ENCODE results near the gene DOLPP1.

DOLPP1 gene

GRCh38 chr9:129094387-129095169 lies 13.7 kb downstream of the DOLPP1 start:
- DNase-seq (ENCODE audit: low spot score): no peak

- no peak for DNase-seq (ENCODE audit: low spot score)
These were observed 14.3 kb downstream of the DOLPP1 start for GRCh38 chr9:129095170-129095667.

- DNase-seq (ENCODE audit: low spot score): no peak
These were observed 15.0 kb downstream of the DOLPP1 start for GRCh38 chr9:129095908-129096307.

GRCh38 chr9:129097671-129098306 lies 16.9 kb downstream of the DOLPP1 start:
- no peak for DNase-seq (ENCODE audit: low spot score)

DNA sequence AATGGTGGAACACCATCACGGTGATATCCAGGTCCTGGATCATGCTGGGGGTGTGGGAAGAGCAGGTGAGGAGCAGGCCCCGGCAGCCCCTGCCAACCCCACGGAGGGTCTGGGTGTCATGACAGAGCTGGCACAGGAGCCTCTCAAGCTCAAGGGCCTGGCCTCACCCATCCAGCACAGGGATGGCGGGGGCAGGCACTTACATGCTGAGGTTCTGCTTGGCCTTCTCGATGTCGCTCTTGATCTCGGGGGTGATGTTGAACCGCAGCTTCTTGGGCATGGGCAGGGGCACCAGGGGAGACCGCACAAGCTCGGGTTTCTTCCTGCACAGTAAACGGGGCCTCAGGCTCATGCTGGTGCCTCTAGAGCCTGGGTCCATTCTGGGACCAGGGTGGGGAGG lies 17.4 kb downstream of the DOLPP1 start:
- DNase-seq (ENCODE audit: low spot score): no peak

GRCh38 chr9:129100383-129101169 lies 19.7 kb downstream of the DOLPP1 start:
- no peak for DNase-seq (ENCODE audit: low spot score)

GRCh38 chr9:129101279-129101678 lies 20.4 kb downstream of the DOLPP1 start:
- DNase-seq (ENCODE audit: low spot score): no peak

DNA sequence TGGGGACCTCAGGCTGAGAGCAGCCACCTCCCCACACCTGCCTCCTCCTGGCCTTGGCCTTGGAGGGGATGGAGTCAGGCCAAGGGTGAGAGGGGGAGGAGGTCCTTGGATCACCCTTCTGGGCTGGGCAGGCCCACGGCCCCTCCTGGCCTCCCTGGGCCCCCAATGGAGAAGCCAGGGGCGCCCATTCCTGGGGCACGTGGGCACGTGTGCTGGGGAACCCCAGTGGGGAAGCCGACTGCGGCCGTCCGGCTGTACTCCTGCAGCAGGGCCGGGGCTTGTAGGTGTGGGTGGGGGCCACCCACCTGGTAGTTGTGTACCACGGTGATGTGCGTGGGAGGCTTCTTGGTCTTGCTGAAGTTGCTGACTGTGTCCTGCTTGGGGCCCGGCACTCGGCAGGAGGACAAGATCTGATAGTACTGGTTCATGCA lies 21.2 kb downstream of the DOLPP1 start:
- no peak for DNase-seq (ENCODE audit: low spot score)

- peak; percentile 93 for DNase-seq (ENCODE audit: low spot score)
These were observed 22.1 kb downstream of the DOLPP1 start for GRCh38 chr9:129102791-129103594.

GRCh38 chr9:129103595-129103965 lies 22.7 kb downstream of the DOLPP1 start:
- no peak for DNase-seq (ENCODE audit: low spot score)

GRCh38 chr9:129104051-129104450 lies 23.1 kb downstream of the DOLPP1 start:
- DNase-seq (ENCODE audit: low spot score): no peak

- no peak for DNase-seq (ENCODE audit: low spot score)
These were observed 25.2 kb downstream of the DOLPP1 start for GRCh38 chr9:129105857-129106694.

DNA sequence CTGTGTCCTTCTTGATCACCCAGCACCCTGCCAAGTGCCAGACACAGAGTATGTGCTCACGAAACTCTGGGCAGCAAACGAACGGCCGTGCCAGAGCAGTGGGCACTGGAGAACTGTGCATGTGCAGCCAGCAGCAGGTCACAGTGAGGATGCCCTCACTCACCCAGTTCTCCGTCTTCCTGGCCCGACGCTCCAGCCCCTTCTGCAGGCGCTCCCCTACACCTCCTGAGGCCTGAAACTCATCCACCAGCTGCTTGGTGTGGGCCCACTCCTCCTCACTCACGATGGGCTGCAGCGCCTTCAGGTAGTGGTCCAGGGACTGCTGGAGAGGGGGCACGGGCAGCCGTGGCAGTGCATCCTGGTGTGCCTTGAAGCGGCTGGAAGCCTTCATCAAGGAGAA lies 26.7 kb downstream of the DOLPP1 start:
- DNase-seq (ENCODE audit: low spot score): no peak

- no peak for DNase-seq (ENCODE audit: low spot score)
These were observed 27.3 kb downstream of the DOLPP1 start for GRCh38 chr9:129108083-129108804.

DNA sequence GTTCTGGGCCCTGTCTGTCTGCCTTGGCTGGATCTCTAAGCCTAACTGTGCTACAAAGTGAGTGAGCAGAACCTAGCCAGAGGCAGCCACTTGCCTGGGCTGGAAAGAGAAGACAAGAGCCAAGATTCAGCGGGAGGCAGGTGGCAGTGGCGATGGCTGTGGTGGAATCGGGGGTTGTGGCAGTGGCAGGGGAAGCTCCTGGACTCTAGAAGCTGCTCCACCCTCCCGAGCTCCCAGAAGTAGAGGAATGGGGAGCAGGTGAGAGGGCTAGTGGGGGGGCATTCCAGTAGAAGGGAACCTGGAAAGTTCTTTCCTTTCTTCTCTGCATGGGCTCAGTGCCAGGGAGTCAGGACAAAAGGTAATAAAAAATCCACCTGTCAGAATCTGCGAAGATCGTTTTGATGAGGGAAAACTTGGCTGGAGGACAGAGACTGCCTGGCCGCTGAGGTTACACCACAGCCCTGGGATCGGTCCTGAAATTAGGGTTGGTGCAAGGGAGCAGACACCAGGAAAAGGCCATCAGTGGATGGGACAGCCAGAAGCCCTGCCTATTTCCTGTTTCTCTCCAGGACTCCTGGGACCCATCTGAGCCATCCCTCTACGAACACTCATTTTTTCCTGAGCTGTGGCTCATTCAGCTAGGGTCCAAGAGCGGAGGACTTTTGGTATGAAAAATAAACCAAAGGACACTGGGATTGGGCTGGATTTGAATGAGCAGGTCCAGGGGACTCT lies 28.1 kb downstream of the DOLPP1 start:
- DNase-seq (ENCODE audit: low spot score): no peak

GRCh38 chr9:129109537-129109903 lies 28.6 kb downstream of the DOLPP1 start:
- peak; percentile 79 for DNase-seq (ENCODE audit: low spot score)

DNA sequence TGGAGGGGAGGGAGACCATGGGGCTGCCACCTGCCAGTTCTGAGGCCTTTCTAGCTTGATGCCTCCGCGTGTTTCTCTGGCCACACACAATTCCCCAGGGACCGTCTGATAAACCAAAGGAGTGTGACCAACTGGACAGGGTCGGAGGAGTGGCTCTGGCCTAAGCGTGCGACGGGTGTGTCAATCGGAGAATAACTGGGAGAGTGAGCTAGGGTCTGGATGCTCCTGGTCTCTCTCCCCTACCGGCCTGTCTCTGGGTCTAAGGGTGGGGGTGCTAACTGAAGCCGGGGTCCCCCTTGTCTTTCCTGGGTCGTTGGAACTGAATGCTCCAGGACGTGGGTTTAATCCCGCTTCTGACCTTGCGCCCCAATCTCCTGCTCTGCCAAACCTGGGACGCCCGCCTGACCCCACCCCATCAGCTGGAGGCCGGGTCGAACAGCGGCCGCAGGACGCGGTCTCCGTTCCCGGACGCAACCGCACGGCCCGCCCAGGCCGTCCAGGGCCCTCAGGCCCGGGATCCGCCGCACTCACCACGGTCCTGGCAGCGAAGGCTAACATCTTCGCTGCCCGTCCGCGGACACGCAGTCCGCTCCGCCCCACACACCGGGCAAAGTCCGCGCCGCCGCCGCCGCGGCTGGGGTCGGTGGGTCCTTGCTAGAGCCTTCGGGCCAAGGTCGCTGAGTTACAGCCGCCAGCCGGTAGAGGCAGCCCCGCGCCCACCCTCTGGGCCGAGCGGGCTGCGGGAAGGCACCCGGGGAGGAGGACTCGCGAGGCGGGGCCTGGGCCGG lies 29.2 kb downstream of the DOLPP1 start:
- DNase-seq (ENCODE audit: low spot score): peak; percentile 71

GRCh38 chr9:129110740-129111527 lies 30.0 kb downstream of the DOLPP1 start, which contains the start of the genes CRAT and PTPA:
TSS of gene CRAT (minus strand) at chr9:129110793. CDS start at chr9:129110509, 284 bp downstream.
TSS of gene PTPA (plus strand) at chr9:129111415. CDS start at chr9:129111601, 186 bp downstream.
- peak; percentile 99 for DNase-seq (ENCODE audit: low spot score)

Data from HuH-7 (cell line).